ENCODE results near the gene KLHL7. TPM values are rescaled to one million over a fixed set of nuclear protein-coding genes. Genes with fewer than 3 reads are reported as not detected.

The KLHL7 gene
- total RNA-seq, 3 donors from 2014 or later (not counting 1 experiment from before 2014, with no cell fraction given) = 13.9 to 19.1 (median 14.5) TPM

DNA sequence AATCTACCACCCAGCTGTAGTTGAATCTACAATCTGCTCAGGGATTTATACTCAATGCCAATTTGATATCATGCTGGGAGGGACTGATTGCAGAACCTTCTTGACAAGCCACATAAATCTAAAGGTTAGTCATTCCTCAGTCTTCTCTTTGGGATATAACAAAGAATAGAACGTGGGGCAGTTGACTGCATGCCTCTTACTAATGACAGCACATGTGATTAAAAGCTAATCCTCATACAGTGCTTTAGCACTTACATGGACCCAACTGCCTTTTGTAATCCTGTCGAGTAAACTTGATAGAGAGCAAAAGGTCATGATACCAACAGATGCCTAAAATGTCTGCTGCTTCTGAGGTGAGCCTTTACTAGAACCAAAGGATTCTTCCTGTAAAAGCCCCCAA lies 12.3 kb downstream of the KLHL7 start:
- no peak for DNase-seq
- H3K4me3 ChIP-seq (ENCODE audit: low read length) = no peak overlapping the region
- intact Hi-C loops (cut with micrococcal nuclease) = no loop called here
- TF ChIP-seq, protein P1, sequence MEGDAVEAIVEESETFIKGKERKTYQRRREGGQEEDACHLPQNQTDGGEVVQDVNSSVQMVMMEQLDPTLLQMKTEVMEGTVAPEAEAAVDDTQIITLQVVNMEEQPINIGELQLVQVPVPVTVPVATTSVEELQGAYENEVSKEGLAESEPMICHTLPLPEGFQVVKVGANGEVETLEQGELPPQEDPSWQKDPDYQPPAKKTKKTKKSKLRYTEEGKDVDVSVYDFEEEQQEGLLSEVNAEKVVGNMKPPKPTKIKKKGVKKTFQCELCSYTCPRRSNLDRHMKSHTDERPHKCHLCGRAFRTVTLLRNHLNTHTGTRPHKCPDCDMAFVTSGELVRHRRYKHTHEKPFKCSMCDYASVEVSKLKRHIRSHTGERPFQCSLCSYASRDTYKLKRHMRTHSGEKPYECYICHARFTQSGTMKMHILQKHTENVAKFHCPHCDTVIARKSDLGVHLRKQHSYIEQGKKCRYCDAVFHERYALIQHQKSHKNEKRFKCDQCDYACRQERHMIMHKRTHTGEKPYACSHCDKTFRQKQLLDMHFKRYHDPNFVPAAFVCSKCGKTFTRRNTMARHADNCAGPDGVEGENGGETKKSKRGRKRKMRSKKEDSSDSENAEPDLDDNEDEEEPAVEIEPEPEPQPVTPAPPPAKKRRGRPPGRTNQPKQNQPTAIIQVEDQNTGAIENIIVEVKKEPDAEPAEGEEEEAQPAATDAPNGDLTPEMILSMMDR (IDR thresholded peaks at IDR 0.05) = no peak
- H3K36me3 Mint-ChIP-seq = no peaks in the 10 kb centered on the region
- H3K27me3 ChIP-seq (ENCODE audit: control insufficient read depth, insufficient read depth, low read length) = no peaks in the 10 kb centered on the region
- no peak for ATAC-seq
- peaks cover 2% of the 10 kb centered on the region for H3K36me3 ChIP-seq (ENCODE audit: control insufficient read depth, insufficient read depth, low read length)
- H3K27me3 Mint-ChIP-seq (ENCODE audit: low read depth in 2 of 2) = no peaks in the 10 kb centered on the region
- H3K4me3 Mint-ChIP-seq = no peak overlapping the region
- H3K4me1 ChIP-seq (ENCODE audit: control insufficient read depth, insufficient read depth, low read length) = no peaks in the 10 kb centered on the region
- no peak overlapping the region for H3K27ac Mint-ChIP-seq
- 87% methylated on average over 2 of the region's 2 CpGs for WGBS (ENCODE audit: insufficient coverage)
- H3K9me3 ChIP-seq (ENCODE audit: control insufficient read depth, insufficient read depth, low read length) = no peaks in the 10 kb centered on the region
- no peaks in the 10 kb centered on the region for H3K9me3 Mint-ChIP-seq
- H3K27ac ChIP-seq (ENCODE audit: low read length) = no peak overlapping the region
- peaks cover 8 to 14% of the 10 kb centered on the region in 2 donors for H3K4me1 Mint-ChIP-seq

DNA sequence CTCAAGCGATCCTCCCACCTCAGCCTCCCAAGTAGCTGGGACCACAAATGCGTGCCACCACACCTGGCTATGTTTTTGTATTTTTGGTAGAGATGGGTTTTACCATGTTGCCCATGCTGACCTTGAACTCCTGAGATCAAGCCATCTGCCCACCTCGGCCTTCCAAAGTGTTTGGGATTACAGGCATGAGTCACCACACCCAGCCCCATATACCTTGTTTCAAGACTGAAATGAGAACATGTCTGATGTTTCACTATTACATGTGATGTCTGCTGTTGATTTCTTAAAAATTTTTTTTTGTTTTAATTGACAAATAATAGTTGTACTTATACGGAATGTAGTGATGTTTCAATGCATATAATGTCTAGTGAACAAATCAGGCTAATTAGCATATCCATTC lies 14.5 kb downstream of the KLHL7 start:
- H3K36me3 ChIP-seq (ENCODE audit: control insufficient read depth, insufficient read depth, low read length) = peaks cover 7% of the 10 kb centered on the region
- H3K4me3 ChIP-seq (ENCODE audit: low read length) = no peak overlapping the region
- H3K27me3 ChIP-seq (ENCODE audit: control insufficient read depth, insufficient read depth, low read length) = no peaks in the 10 kb centered on the region
- Mint-ChIP-seq H3K27me3 (ENCODE audit: low read depth in 2 of 2) (no peaks in the 10 kb centered on the region), H3K27ac (no peak overlapping the region), H3K36me3 (no peaks in the 10 kb centered on the region), H3K9me3 (no peaks in the 10 kb centered on the region), H3K4me1 (peaks cover 8 to 14% of the 10 kb centered on the region in 2 donors), H3K4me3 (no peak overlapping the region)
- intact Hi-C loops (cut with micrococcal nuclease) = no loop called here
- no peak overlapping the region for H3K27ac ChIP-seq (ENCODE audit: low read length)
- 84% methylated on average over 3 of the region's 4 CpGs for WGBS (ENCODE audit: insufficient coverage)
- H3K4me1 ChIP-seq (ENCODE audit: control insufficient read depth, insufficient read depth, low read length) = no peaks in the 10 kb centered on the region
- H3K9me3 ChIP-seq (ENCODE audit: control insufficient read depth, insufficient read depth, low read length) = no peaks in the 10 kb centered on the region
- no peak for DNase-seq
- no peak for ATAC-seq
- TF ChIP-seq, protein P1 (IDR thresholded peaks at IDR 0.05) = no peak

DNA sequence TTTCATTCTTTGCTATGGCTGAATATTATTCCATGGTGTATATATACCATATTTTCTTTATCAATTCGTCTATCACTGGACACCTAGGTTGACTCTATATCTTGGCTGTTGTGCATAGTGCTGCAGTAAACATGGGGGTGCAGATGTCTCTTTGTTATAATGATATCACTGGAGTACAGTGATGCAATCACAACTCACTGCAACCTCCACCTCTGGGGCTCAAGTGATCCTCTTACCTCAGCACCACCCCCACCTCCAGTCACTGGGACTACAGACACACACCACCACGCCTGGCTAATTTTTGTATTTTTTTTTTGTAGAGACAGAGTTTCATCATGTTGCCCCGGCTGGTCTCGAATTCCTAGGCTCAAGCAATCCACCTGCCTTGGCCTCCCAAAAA lies 15.6 kb downstream of the KLHL7 start:
- peaks cover 6 to 11% of the 10 kb centered on the region in 2 donors for H3K4me1 Mint-ChIP-seq
- TF ChIP-seq, protein P1 (IDR thresholded peaks at IDR 0.05) = no peak
- peaks cover 17% of the 10 kb centered on the region for H3K36me3 ChIP-seq (ENCODE audit: control insufficient read depth, insufficient read depth, low read length)
- H3K4me3 Mint-ChIP-seq = no peak overlapping the region
- no peaks in the 10 kb centered on the region for H3K9me3 Mint-ChIP-seq
- intact Hi-C loops (cut with micrococcal nuclease) = no loop called here
- no peak for ATAC-seq
- no peak overlapping the region for H3K4me3 ChIP-seq (ENCODE audit: low read length)
- no peaks in the 10 kb centered on the region for H3K27me3 Mint-ChIP-seq (ENCODE audit: low read depth in 2 of 2)
- 94% methylated on average over 3 of the region's 4 CpGs for WGBS (ENCODE audit: insufficient coverage)
- DNase-seq = no peak
- H3K27ac Mint-ChIP-seq = no peak overlapping the region
- H3K9me3 ChIP-seq (ENCODE audit: control insufficient read depth, insufficient read depth, low read length) = no peaks in the 10 kb centered on the region
- H3K27me3 ChIP-seq (ENCODE audit: control insufficient read depth, insufficient read depth, low read length) = no peaks in the 10 kb centered on the region
- peaks cover 3% of the 10 kb centered on the region for H3K36me3 Mint-ChIP-seq
- no peak overlapping the region for H3K27ac ChIP-seq (ENCODE audit: low read length)
- no peaks in the 10 kb centered on the region for H3K4me1 ChIP-seq (ENCODE audit: control insufficient read depth, insufficient read depth, low read length)

DNA sequence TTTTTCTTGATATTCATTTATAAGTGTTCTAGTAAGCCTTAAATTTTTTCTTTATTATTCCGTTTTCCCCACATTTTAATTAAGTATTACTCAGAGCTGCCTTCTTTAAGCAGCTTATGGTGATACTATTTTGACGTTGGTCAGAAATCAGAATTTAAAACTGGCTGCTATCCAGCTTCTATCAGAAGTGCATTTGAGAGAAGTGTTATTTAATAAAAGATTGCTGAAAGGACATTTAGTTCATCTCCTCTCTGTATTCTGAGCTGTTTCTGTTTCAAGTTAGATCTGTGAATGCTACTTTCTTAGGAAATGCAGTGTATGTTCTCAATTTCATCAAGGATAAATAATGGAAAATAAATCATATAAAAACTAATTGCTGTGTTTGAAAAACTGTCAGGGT lies 17.4 kb downstream of the KLHL7 start:
- DNase-seq = no peak
- H3K27me3 Mint-ChIP-seq (ENCODE audit: low read depth in 2 of 2) = no peaks in the 10 kb centered on the region
- intact Hi-C loops (cut with micrococcal nuclease) = no loop called here
- no peak overlapping the region for H3K27ac Mint-ChIP-seq
- peaks cover 8% of the 10 kb centered on the region for H3K36me3 Mint-ChIP-seq
- TF ChIP-seq, protein P1 (IDR thresholded peaks at IDR 0.05) = no peak
- Histone ChIP-seq H3K4me3 (ENCODE audit: low read length) (no peak overlapping the region), H3K4me1 (ENCODE audit: control insufficient read depth, insufficient read depth, low read length) (no peaks in the 10 kb centered on the region), H3K27me3 (ENCODE audit: control insufficient read depth, insufficient read depth, low read length) (no peaks in the 10 kb centered on the region), H3K36me3 (ENCODE audit: control insufficient read depth, insufficient read depth, low read length) (peaks cover 25% of the 10 kb centered on the region), H3K27ac (ENCODE audit: low read length) (no peak overlapping the region), H3K9me3 (ENCODE audit: control insufficient read depth, insufficient read depth, low read length) (no peaks in the 10 kb centered on the region)
- no peak overlapping the region for H3K4me3 Mint-ChIP-seq
- ATAC-seq = no peak
- H3K9me3 Mint-ChIP-seq = no peaks in the 10 kb centered on the region
- H3K4me1 Mint-ChIP-seq = no peaks in the 10 kb centered on the region
- 100% methylated on average over 1 of the region's 2 CpGs for WGBS (ENCODE audit: insufficient coverage)
